Epithelial cell of proximal tubule (primary cell): ENCODE results near the gene DOCK6. TPM values are rescaled to one million over a fixed set of nuclear protein-coding genes. Genes with fewer than 3 reads are reported as not detected.

Experiments used
- DNase-seq: peaks from one replicate; pipeline ENCODE4 v3.0.0-alpha.2; 2011; ENCODE audit warnings: low read depth
- H3K4me3 ChIP-seq: 2 replicates; pipeline ENCODE4 v1.5.1; 2011; ENCODE audit warnings: low read depth, mild to moderate bottlenecking, low read length
- total RNA-seq: library from RNA; depleted of rRNA; stranded (reverse); fragments of >200 nt; gene quantifications from 2 replicates; pipeline ENCODE4 v1.2.3, GENCODE V29; 2015
- TF ChIP-seq, protein P1 (sequence below): conservative IDR thresholded peaks from 2 replicates; pipeline ENCODE4 v1.5.1; 2012; ENCODE audit warnings: low read depth, mild to moderate bottlenecking, low read length

The DOCK6 gene
- total RNA-seq, 1 donor from 2014 or later, result 17.2 TPM

DNA sequence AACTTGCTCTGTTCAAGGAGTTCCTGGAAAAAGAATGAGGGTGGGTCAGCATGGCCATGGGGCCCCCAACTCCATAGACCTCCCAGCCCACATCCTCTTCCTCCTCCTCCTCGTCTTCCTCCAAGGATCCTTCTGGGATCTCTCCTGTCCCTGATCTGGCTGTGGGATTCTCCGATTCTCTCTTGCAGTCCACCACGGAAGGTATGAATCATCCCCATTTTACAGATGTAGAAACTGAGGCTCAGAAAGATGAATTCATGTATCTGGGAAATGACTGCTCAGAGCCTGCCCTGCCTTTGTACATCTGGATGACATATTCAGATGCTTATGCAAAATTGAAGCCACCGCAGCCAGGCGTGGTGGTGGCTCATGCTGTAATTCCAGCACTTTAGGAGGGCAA is 62.8 kb downstream of the DOCK6 start:
- no peak for DNase-seq
- TF ChIP-seq, protein P1, sequence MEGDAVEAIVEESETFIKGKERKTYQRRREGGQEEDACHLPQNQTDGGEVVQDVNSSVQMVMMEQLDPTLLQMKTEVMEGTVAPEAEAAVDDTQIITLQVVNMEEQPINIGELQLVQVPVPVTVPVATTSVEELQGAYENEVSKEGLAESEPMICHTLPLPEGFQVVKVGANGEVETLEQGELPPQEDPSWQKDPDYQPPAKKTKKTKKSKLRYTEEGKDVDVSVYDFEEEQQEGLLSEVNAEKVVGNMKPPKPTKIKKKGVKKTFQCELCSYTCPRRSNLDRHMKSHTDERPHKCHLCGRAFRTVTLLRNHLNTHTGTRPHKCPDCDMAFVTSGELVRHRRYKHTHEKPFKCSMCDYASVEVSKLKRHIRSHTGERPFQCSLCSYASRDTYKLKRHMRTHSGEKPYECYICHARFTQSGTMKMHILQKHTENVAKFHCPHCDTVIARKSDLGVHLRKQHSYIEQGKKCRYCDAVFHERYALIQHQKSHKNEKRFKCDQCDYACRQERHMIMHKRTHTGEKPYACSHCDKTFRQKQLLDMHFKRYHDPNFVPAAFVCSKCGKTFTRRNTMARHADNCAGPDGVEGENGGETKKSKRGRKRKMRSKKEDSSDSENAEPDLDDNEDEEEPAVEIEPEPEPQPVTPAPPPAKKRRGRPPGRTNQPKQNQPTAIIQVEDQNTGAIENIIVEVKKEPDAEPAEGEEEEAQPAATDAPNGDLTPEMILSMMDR, result no peak
- no peak overlapping the region for H3K4me3 ChIP-seq

DNA sequence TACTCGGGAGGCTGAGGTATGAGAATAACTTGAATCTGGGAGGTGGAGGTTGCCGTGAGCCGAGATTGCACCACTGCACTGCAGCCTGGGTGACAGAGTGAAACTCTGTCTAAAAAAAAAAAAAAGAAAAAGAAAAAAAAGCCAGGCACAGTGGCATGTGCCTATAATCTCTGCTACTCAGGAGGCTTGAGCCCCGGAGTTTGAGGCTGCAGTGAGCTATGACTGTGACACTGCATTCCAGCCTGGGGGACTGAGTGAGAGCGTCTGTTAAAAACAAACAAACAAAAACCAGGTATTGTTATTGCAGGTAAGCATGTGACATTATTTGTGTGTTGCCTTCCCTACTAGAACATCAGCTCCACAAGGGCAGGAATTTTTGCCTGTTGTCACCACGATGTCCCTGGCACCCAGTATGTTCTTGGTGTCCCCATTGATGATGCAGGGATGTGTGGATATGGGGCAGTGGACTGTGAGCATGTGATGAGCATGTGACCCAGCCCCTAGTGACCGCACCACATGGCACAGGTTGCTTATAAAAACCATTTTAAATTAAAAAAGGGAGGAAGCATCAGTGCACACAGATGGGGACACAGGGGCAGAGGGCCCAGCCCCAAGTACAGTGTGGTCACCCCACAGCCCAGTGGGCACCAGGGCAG is 63.4 kb downstream of the DOCK6 start:
- no peak for DNase-seq
- H3K4me3 ChIP-seq, result no peak overlapping the region
- TF ChIP-seq, protein P1, result no peak

DNA sequence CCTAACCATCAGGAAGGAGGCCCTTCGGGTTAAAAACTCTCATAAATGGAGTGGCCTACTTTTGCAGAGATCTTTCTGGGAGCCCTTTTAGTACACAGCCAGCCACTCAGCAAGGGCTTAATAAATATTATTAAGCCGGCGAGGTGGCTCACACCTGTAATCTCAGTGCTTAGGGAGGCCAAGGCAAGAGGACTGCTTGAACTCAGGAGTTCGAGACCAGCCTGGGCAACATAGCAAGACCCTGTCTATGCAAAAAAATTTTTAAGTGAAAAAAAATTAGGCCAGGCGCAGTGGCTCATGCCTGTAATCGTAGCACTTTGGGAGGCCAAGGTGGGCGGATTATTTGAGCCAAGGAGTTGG is 64.2 kb downstream of the DOCK6 start:
- H3K4me3 ChIP-seq, result no peak overlapping the region
- TF ChIP-seq, protein P1, result no peak
- no peak for DNase-seq

DNA sequence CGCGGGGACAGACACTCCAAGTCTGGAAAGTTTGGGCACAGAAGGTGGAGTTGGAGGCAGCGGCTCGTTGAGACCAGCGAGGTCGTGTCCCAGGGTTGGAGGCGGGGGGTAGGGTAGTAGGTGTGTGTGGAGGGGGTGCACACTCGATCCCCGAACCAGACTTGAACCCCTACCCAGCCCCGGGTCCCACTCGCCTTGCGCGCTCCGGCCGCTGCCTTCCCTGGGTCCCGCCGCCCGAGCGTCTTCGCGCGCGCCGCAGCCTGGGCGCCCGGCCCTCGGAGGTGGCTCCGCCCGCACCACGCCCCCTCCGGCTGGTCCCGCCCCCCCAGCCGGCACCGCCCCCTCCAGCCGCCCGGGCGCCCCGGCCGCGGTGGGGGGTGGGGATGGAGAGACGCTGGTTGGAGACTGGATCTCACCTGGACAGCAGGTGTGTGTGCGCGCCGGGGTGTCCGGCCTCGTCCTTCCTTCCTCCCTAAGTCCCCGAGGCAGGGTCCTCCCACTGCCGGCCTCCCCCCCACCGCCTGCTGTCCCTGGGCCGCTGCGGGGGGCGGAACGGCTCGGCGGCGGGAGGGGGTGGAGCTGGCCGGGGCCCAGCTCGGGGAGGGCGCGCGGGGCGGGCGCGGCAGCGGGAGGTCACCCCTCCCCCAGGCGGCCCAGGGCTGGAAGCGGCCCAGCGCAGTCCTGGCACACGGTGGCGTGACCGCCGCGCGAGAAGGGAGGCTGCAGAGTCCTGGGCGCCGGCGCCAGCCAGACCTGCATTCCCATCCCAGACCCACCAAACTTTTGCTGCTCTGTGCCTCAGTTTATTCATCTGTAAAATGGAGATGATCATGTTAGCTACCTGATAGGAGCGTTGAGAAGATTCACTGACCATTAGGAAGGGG is 64.8 kb downstream of the DOCK6 start, which contains the start of gene KANK2:
TSS of gene KANK2 (minus strand) at position 255 of the 884 bp plus-strand sequence. CDS start 3,034 bp downstream, outside the sequence.
- TF ChIP-seq, protein P1, result no peak
- DNase-seq, result no peak
- peak within 1 kb of the TSS; percentile 86 for H3K4me3 ChIP-seq

DNA sequence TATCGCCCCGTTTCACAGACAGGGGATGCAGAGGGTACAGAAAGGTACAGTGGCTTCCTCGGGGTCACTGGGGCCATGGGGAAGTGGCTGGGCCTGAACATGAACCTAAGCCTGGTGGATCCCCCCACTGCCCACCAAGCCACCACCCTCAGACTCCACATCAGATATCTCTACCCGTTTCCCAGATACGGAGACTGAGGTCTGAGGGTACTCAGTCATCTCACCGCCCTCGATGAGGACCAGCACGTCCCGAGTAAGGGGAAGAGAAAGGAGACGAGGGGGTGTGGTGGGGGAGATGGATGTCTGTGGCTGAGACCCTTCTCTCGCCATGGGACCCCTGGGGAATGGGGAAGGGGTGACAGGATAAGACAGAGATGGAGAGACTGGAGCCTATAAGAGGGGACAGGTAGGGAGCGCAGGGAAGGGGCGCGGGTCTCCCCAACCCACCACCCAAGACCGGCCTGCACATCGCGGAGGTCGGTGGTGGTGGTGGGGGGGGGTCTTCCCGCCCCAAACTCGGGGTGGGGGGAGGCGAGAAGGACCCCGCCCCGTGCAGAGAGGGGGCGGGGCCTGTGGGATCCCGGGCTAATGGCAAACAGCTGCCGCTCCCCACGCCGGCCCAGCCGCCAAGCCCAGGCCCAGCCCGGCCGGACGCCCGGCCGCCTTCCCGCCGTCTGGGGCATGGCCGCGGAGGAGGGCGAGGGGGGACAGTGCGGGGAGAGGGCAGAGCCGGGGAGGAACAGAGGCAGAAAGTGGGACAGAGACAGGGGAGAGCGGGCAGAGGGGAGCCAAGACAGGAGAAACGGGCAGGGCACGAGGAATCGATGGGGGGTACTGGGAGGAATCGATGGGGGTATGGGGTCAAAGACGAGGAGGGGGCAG is 65.7 kb downstream of the DOCK6 start:
- DNase-seq, result no peak
- TF ChIP-seq, protein P1, result no peak
- H3K4me3 ChIP-seq, result peak overlapping the region; percentile 86

DNA sequence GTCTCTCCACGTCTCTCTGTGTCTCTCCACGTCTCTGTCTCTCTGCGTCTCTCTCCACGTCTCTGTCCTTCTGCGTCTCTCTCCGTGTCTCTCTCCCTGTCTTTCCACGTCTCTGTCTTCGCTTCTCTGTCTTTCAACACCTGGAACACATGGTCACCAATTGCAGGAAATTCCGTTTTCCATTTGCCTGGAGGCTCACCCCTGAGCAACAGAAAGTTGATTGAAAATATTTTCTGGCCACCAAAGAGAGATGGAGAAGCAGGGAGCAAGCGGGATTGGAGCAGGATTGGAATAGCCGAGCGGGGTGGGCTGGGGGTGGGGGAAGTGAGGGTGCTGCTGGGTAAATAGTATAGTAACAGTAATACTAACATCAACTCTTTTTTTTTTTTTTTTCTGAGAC is 66.6 kb downstream of the DOCK6 start:
- TF ChIP-seq, protein P1, result no peak
- DNase-seq, result no peak
- H3K4me3 ChIP-seq, result no peak overlapping the region
